HG02870 (cell line): ENCODE data around the gene TPSG1.

Experiments used
- ATAC-seq: cut with Tn5 transposase; IDR thresholded peaks from one replicate; pipeline ENCODE4 v1.9.1; 2021; ENCODE audit warnings: mild to moderate bottlenecking, moderate library complexity; ENCODE audit not compliant: unreplicated experiment

Gene TPSG1

GRCh38 chr16:1181404-1182315 is 43.4 kb downstream of the TPSG1 start:
- ATAC-seq = no peak

- no peak for ATAC-seq
These were observed 44.3 kb downstream of the TPSG1 start for GRCh38 chr16:1180549-1181403.

GRCh38 chr16:1178295-1178910 is 46.7 kb downstream of the TPSG1 start:
- ATAC-seq = no peak

DNA sequence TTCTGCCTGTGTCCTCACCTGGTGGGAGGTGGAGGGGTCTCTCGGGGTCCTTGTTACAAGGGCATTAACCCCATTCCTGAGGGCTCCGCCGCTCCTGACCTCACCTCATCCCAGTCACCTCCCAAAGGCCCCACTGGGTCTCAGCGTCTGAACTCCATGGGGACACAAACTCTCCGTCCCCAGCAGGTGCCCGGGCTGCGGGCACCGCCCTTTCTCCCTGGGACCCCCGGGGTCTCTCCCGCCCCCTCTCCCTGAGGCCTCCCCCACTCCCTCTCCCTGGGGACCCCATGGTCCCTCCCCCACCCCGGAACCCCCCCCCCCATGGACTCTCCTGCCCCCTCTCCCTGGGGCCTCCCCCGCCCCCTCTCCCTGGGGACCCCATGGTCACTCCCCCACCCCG is 47.3 kb downstream of the TPSG1 start:
- ATAC-seq = no peak

- ATAC-seq = no peak
These were observed 48.0 kb downstream of the TPSG1 start for GRCh38 chr16:1177053-1177452.

DNA sequence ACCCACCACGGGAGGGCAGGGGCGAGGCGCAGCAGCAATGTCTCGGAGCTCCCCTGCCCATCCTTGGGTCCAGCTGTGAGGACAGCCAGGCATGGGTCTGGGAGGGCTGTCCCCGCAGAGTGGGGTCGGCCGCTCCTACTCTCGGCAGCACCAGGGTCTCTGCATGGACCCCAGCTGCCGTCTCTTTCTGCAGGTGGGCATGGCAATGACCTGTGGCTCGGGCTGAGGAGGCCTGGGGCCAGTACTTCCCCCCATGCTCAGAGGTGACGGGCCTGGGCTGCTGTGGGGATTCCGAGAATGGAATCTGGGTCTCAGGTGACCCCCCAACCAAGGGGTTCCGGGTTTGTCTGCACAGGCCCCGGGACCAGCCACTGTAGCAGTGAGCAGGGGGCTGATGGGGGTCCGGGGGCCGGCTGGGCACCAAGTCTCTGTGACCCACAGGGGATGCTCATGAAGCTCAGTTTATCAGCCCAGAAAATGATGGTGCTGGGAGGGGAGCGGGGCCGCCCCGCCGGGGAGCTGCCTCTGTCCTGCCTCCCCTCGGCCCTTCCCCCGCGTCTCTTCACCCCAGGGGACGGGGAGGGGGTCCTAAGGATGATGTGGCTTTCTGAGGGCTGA is 48.7 kb downstream of the TPSG1 start:
- ATAC-seq = no peak

GRCh38 chr16:1175566-1176279 is 49.3 kb downstream of the TPSG1 start:
- ATAC-seq = no peak

GRCh38 chr16:1174477-1175357 is 50.4 kb downstream of the TPSG1 start:
- ATAC-seq = no peak

DNA sequence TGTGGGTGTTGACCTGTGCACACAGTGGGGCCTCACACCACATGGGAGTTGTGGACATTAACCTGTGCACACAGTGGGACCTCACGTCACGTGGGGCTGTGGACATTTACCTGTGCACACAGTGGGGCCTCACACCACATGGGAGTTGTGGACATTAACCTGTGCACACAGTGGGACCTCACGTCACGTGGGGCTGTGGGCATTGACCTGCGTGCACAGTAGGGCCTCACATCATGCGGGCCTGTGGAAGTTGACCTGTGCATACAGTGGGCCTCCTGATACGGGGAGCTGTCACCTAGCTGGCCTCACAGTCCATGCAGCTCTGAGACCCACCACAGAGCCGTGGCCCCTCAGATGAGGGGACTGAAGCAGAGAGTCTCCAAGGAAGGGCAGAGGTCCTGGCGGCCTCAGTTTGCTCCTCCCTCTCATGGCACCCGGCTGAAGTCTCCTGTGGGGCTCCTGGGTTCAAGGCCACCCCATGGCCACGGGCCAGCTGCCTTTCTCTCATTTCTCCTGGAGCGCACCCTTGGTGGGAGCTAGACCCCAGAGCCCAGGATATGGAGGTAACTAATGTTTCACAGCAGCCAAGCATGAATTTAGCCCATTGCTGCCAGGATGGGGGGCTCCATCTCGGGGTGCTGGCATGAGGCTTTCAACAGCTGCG is 51.1 kb downstream of the TPSG1 start:
- no peak for ATAC-seq

GRCh38 chr16:1172651-1173050 is 52.4 kb downstream of the TPSG1 start:
- no peak for ATAC-seq

- no peak for ATAC-seq
These were observed 53.1 kb downstream of the TPSG1 start for GRCh38 chr16:1171854-1172428.
